NCI-H226 (cell line): Measurements from ENCODE around the gene SLC8A3.
A peak's percentile ranks its signal among the peaks of the same experiment; 100 is the strongest.

ENCODE experiments used
- DNase-seq: peaks from one replicate; pipeline ENCODE4 v3.0.0-alpha.2; 2015

SLC8A3 gene

DNA sequence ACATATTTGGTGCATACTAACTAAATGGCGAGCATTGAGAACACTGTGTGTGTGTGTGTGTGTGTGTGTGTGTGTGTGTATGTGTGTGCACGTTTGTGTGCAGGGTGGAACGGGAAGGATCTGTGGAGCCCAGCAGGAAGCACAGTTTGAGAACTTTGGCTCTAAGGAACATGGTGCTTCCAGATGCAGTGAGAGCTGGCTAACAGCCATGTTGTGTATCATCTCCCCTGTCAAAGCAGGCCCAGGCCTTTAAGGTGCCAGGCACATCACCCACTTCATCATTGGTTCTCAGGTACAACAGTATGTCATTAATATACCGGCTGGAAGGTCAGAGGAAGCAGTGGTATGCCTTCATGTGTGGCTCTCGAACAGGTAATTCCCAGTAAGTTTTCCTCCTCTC is 72.5 kb downstream of the SLC8A3 start:
- DNase-seq: no peak

DNA sequence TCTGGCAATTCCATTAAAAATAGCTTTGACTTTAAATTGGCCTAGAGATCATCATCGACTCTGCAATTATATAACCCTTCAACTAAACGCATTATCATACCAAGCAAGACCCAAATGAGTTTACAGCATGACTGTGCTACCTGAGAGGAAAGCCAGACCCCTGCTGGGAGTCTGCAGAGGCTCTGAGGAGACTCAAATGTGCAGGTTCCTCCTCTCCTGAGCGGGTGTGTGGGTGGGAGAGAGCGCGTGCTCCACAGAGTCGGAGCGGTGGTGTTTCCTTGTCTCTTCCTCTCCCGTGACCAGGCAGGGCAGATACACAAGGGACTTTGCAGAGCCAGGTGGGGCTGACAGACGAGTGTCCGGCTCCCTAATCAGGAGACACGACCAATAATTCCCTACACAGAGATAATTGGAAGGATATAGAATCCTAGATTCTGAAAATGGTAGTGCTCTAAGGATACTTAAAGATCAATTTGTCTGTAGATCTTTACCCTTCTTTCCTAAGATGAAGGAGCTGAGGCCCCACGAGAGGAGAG is 74.1 kb downstream of the SLC8A3 start:
- DNase-seq: no peak

DNA sequence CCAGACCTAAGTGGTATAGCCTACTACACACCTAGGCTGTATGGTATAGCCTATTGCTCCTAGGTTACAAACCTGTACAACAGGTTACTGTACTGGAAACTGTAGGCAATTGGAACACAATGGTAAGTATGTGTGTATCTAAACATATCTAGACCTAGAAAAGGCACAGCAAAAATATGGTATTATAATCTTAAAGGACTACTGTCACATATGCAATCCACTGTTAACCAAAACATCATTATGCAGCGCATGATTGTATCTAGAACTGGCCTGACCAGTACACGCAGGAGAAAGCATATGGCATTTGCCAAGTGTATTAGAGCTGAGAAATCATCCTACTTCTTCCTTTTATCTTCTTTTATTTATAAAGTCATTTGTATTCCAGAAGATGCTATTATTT is 75.5 kb downstream of the SLC8A3 start:
- no peak for DNase-seq

DNA sequence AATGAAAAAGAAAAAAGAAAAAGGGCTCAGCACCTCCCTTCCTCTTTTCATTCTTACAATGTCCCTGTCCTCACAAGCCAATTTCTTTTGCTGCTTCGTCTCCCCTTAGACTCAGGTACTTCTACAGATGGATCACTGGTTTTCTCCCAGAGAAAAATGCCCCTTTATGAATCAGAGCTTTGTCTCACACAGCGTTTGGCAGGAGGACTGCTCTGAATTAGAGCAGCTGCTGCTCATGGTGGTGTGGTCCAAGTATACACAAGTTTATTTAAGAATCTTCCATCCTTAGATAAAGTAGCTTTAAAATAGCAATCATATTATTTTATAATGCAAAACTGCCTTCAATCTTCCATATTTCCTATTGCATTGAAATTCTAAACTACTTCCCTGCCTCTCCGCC is 80.3 kb downstream of the SLC8A3 start:
- no peak for DNase-seq

DNA sequence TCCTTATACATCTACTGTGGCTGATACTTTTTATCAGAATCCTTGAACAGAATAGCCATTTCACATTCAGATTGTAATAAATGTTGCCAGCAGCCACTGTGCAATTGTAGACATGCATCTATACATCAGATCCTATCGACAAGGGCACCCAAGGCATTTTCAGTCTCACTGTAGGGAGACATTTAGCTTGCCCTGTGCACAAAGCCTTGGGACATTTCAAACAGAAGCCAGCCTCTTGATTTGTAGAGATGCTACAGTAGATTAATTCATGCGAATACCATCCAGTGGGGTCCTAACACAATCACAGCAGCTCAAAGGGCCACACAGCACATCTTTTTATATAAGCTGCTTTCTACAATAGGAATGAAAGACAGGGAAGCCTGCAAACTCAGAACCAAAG is 81.4 kb downstream of the SLC8A3 start:
- no peak for DNase-seq

DNA sequence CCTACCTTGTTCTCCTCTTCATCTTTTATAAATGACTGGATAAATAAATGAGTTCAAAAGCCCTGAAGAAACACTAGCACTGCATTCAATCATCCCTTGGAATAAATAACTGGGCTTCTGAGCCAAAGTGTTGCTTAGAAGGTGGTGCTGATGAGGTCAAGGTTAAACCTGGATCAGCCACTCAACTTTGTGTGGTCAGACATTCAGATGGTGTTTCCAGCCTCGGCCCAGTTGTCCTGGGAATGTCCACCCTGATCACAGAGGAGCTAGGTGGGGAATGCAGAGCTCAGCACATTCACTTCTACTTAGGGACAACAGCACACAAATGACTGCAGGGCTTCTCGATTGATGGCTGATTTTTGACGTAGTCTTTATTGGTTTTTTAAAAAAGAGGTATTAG is 88.7 kb downstream of the SLC8A3 start:
- DNase-seq: no peak

DNA sequence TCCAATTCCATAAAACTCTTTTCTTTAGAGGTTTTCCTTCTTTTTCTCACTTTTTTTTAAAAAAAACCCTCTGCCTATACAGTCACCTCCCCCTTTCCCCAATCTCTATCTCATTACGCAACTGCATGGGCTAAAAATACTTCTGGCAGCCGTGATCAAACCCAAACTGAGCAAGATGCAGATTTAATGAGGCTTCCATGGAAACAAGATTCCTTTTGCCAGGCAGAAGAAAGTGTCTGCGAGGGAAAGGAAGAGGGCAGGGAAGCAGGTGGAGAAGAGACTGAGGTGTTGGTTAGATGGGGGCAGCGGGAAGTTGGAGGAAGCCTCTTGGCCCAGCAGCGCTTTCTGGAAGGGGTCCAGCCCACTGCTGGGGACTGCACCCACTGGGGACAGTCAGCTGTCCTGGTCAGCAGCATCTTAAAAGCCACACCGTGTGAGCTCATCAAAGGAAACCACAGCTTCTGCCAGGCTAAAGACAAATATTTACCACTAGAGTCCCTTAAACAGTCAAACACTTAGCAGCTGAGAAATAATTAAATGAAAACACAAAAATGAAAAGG is 90.4 kb downstream of the SLC8A3 start:
- no peak for DNase-seq

DNA sequence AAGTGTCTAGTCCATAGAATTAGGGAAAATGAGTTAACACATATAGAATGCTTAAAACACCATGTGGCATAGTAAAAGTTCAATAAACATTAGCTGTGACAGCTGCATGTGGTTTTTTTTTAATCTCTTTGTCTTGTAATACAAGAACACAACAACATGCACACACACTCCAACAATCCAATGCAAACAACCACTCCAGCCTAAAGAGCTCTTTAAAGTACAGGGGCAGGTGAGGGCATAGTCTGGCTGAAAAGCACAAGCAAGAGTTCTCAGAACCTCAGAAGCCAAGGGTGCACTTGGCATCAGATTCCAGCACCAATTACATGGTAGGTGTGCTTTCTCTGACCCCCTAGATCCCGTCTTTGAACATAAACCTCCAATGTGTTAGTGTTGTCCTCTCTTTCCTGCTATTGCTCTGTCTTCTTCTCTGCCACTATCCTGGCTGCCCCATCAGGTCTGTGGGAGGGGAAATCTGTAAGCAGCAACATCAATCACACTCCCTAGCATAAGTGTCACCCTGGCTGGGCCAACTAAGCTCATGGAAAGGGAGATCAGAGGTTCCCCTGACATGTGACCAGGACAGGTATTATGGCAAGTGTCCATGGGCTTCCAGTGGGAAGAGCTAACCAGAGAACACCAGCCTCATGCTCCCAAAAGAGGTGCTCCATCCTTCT is 91.0 kb downstream of the SLC8A3 start:
- DNase-seq: no peak

DNA sequence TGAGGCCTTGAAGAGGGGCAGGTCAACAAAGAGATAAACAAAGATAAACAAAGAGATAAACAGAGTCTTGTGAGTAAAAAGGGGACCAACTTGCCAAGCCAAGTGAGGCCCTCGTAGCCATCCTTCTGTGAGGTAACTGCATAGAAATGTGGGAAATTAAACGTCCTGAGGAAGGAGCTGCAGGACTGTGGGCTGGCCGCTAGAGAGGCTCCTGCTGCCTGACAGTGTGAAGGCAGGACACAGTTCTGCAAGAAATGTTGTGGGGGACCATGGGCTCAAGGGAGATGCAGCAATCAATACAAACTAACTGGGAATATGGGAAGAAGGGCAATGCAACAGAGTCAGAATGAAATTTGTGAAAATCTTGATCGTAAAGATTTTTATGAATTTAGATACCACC is 91.9 kb downstream of the SLC8A3 start:
- DNase-seq: no peak

DNA sequence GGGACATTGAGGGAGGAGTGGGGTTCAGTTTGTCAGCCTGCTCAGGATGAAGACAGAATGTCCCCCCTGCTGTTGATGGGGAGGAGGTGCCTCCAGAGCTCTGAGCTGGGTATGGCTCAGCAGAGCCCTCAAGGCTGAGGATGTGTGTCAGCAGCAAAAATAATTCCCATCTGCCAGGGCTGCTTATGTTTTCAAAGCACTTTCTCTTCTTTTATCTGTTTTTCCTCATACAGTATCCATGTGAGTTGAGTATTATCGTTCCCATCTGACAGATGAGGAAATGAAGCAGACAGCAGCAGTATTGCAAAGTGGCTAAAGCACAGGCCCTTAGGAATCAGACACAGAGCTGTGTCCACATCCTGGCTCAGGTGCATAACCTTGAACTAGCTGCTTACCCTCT is 94.1 kb downstream of the SLC8A3 start:
- no peak for DNase-seq

DNA sequence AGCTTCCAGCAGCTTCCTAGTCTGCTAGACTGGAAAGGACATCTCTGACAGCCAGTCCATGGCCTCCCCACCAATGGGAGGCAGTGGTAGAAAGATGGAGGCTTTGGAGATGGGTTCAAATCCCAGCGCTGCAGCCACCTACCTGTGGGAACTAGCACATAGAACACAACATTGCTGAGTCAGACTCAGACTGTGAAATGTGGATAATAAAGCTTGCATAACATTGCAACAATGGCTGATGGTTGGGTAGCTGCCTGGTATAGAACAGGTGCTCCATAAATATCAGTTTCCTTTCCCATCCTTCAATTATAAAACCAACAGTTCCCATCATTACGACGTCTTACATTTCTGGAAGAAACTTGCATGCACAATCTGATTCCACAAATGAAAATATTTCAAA is 94.6 kb downstream of the SLC8A3 start:
- DNase-seq: no peak

DNA sequence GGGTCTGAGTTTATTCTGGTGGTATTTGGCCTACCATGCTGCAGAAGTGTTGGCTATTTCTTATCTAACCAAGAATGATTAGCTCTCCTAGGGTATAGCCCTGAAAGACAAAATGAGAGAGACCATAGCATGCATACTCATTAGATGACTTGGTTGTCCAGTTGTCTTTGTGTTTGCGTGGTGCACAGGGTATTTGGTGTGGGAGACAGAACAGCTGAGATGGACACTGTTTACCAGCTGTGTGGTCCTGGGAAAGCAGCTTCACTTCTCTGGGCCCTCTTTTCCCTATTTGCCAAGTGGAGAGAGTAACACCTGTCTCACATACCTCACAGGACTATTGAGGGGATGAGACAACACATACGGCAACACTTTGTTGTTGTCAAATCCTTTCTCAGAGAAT is 95.6 kb downstream of the SLC8A3 start:
- no peak for DNase-seq

DNA sequence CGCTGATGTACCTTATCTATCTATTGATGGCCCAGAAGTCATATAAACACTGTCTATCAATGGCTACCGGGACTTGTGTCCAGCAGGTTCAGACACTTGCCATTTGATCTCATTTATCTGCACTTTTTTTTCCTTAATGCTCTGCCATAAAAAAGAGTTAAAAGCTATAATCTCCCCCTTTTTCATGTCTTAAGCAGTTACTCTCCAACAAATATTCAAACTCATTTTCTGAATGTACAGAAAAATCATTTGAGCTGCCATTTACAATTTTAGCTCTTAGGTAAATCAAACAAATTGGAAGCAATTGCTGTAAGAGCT is 101.4 kb downstream of the SLC8A3 start:
- DNase-seq: no peak

DNA sequence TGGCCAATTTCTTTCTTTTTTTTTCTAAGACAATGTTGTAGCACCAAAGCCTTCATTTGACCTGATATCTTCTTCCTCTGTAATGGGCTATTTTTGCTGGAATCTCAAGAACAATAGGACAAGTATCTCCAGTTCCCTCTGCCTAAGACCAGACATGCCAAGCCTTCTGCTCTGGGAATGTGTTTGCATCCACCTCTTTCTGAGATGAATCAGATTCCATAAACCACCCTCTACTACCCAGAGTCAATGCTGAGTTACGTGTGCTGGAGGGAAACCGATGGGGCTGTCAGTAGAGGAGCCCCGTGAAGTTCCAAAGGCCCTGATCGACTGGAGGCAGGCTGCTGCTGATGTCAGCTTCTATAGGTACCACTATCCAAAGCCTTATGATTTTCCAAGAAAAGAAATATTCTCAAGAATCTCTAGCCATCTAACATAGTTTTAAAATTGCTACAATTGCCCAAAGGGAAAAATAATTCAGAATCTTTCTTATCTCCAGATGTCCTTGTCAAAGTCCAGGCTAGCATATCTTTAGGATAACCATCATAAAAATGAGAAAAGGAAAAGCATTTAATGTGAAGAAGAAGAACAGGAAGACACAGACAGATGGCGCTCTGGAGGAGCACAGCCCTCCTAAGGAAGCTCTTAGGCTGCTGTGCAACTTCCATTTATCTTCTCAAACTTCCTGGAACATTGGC is 101.9 kb downstream of the SLC8A3 start:
- no peak for DNase-seq

DNA sequence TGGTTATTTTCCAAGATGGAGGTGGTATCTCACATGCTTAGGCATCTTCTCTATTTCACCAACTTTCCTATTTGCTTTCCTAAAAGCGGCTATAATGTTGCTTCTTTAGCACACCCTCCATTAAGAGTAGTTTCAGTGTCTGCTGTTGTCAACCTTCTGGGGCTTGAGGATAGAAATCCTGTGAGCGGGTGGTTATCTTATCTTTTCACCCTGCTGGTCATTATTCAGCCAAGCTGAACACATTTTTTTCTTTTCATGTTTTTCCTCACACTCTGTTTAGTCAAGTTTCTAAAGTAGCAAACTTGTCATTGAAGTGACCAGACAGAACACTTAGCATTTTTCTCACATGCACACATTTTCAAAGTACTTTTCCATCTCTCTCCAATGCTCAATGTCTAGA is 104.5 kb downstream of the SLC8A3 start:
- DNase-seq: no peak

DNA sequence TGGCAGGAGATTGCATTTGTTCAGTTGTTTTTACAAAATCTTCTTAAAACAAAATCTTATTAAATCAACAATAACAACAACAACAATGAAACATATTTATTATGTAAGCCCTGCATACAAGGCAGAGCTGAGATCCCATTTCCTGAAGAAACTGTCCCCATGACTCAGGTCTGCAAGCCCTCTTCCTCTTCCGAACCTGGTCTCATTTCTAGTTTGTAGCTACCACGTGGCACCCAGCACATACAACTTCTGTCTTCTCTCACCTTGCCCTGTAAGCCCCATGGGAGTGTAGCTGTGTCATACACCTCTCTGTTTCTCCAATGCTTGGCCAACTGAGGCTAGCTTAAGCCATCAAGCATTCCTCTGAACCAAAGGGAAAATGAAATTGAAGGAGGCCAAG is 106.4 kb downstream of the SLC8A3 start:
- DNase-seq: no peak

DNA sequence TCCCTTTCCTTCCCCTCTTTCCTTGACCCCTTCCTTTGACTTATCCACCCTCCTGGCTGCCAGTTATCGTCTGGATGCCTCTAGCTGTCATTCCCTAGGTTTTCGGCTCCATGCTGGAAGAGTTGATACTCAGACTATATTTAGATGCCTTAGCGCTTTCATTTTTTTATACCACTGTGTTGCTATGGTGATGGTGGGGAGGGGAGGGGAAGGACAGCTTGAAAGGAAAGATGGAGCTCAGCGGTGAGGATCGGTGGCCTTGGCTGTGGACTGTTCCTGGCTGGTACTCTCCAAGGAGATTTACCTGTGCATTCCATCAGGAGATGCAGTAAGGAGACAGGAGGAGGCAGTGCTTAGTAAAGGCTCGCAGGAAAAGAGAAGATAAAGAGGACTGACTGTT is 108.7 kb downstream of the SLC8A3 start:
- DNase-seq: no peak

DNA sequence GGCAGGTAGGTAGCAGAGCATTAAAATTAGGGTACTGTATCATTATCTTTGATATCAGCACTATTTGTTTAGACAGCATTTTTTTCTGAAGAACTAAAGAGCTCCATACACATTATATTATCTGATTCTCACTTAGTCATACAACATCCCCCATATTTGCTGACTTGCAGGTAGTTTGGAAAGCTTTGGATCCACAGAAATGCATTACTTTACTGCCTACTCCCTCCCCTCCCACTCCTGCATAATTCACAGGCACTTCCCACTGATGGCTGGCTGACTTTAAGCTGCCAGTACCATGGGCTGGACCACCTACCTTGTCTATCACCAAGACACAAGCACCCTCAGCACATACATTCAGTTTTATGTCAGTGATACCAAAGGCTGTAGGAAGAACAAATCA is 110.4 kb downstream of the SLC8A3 start:
- no peak for DNase-seq

DNA sequence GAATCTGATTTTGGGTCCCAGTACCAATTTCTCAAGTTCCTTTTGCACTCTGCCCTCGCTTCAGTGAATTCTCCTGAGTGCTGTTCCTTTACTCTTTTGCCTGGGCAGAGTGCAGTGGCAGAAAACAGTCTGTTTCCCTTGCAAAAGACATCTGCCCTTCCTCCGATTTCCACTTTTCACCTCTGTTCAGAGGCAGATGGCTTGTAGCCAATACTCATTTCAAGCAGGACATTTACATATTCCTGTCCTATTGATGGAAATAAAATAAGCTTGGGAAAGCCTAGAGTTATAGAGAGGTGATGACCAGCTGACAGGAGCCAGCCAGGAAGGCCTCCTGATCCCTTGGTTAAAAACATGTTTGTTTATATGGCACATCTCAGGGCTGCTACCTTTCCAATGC is 111.0 kb downstream of the SLC8A3 start:
- no peak for DNase-seq

DNA sequence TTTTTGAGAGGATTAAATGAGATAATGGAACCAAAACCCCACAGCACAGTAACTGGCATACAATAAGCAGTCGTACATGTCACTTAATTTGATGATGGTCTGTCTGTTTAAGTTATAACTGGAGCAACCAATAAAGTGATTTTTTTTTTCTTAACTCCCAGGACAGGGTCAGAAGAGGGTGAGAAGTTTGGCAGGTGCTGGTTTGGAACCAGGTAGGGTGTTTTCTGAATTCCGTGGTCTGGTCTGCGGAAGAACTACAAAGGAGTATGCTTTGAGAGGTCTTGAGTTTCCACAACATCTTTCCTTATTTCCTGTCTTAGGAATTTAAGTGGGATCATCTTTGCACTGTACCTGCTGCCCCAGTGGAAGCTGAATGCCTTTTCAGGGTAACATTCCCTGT is 111.7 kb downstream of the SLC8A3 start:
- DNase-seq: no peak

DNA sequence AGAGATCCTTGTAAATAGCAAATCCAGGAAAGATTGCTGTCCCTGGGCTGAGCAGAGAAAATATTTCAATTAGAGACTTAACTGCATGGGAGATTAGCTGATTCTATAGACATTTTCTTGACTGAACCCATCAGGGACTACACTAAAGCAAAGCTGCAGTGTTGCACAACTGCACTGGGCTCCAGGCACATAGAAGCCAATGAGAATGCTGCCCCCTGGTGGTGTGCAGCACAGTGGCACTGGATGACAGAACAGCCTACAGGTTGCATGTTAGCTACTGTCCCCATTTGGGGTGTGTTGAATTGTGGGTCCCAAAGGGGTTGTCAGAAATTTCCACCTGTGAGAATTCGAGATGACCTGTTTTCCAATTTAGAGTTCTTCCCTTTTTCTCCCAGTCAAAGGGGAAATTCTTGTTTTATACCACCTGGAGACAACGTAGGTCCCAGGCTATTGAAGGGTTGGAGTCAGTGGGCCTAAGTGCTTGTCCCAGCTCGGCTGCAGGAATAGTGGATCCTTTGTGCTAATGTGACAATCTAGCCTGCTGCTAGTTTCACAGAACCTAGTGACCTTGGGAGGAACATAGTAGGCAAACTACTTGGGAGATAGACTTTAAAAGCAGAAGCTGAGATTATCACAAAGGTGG is 114.7 kb downstream of the SLC8A3 start:
- peak; percentile 45 for DNase-seq

DNA sequence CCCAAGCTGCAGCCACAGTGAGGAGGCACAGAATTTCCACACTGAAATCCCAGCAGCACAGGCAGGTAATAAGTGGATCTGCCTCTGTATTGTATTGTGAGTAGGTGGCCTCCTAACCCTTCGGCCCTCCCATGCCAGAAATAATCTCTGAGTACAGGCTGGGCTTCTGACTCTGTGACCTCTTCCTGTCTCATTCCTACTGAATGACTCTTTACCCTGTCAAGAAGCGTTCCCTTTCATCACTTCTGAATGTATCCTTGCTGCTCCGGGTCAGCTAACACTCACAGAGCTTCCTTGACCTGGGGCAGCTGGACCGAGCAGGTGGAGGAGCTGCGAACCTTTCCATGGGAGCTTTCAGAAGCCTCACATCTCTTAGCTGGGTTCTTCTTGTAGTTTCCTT is 119.6 kb downstream of the SLC8A3 start:
- DNase-seq: no peak

DNA sequence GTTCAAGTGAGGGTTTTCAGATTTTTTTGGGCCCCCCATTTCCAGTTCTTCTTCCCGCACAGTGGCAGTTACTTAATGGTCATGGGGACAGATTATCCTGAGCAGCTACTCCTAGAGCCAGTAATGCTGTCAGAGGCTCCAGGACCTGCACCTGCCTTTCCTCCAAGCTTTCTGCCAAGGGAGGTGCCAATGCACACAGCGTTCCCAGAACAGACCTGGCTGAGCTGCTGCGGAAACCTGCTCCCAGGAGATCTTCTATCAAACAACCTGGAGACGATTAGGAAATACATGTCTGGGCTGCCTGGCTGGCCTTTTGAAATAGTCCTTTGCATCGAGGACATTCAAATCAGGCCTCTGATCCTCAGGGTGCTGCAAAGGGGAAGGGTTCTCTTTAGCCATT is 120.9 kb downstream of the SLC8A3 start:
- no peak for DNase-seq
